Stimulated activated CD8-positive, alpha-beta memory T cell treated with anti-CD3 and anti-CD28 coated beads, Interleukin-7, amount 100 ng/mL, for 4 hours (primary cell): ENCODE measurements around the gene TMPRSS6.
A peak's percentile ranks its signal among the peaks of the same experiment; 100 is the strongest.
"Not testable (repeated sequence)": the region's sequence is repeated elsewhere in the genome, so short reads cannot be mapped to it uniquely, and the experiment has no call there.

Experiments
- DNase-seq, 2 donors: peaks; one replicate each; pipeline ENCODE4 v3.0.0-alpha.2; 2020; ENCODE audit warnings: low read depth in 2 of 2

The TMPRSS6 gene

DNA sequence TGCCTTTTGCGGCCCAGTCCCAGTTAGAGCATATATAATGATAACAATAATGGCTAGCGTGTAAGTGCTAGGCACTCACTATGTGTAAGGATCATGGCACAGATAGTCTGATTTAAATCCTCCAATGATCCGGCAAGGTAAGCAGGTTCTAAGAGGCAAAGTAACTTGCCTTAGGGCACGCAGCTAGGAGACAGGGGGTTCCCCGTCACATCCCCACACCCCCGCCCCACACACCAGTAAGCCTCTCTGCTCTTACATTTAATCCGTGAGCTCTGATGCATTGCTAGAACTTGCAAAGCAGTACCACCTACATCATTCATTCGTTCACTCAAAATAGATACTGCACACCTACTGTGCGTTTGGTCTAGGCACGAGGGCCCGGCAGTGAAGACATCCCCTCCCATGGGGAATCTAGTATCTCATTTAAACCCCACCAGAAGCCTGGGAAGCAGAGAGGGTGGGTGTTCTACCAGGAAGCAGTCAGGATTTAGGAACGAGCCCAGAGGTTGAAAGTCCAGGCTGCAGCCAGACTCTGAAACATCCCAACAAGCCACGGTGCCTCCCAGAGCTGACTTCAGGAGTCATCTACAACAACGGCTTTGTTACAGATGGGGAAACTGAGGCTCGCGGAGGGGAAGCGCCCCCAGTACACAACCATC is 20.6 kb downstream of the TMPRSS6 start:
- DNase-seq: no peak

DNA sequence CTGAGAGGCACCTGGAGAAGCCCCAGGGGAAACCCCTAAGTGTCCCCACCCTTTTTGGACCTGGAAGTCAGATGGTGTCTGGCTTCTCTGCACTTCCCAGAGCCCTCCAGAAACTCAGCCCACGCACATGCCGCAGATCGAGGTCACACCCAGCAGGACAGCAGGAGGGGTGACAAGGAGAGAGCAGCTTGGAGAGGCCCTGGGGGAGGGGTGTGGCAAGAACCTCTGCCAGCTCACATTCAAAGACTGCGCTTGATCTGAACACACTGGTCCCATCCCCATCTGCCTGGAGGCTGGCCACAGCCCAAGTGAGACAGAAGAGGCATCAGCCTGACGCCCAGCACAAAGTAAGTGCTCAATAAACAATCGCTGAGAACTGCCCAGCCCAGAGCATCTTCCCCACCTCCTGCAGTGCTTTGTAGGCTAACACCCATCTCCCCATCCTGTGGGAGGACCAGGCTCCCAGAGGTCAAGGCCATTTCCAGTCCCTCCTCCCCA is 21.4 kb downstream of the TMPRSS6 start:
- DNase-seq: no peak

DNA sequence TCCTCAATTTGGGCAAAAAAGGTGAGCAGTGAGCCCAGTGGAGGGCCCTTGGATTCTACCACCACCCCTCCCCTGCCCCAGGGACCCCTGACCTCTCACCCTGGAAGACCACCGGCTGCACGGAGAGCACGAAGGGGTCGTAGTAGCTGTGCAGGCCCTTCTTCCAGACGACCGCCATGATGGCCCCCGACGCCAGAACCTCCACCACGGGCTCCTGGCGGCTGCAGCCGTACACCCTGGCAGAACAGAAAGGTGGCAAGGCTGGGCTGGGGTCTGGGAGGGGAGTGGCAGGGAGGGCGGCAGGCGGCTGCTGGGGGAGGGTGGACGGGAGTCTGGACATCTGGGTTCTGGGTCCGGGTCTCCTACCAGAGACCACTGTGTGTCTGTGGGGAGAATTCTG is 23.3 kb downstream of the TMPRSS6 start:
- DNase-seq: no peak

DNA sequence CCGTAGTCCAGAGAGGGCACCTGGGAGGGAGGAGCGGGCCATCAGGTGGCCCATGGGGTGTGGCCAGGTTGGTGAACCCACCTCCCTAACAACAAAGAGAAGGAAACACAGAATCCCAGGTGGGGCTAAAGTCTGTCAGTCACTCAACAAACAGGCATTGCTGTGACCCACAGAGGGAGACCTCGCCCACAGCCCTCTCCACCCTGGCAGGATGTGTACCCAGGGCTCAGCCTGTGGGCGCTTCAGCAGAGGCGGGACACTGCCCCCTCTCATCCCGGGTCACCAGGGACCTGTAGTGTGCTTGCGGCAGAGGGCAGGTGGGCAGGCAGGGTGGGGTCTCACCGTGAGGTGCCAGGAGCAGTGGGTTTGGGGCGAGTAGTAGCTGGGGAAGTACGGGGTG is 25.1 kb downstream of the TMPRSS6 start:
- DNase-seq: no peak

DNA sequence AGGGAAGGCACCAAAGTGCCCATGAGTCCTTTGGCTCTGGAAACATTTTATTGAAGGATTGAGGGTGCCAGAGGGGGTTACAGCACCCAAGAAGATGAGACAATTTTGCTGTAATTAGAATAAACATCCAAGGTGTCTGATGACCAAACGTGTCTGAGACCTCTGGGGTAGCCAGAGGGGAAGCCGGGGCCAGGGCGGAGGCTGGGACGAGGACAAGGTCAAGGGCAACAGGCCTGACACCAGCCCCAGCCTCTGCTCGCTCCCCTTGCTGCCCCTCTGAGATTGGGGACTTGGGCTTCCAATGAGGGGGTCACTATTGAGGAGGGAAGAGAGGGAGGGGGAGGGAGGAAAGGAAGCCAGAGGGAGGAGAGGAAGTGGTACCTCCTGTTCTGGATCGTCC is 25.6 kb downstream of the TMPRSS6 start:
- DNase-seq: no peak

DNA sequence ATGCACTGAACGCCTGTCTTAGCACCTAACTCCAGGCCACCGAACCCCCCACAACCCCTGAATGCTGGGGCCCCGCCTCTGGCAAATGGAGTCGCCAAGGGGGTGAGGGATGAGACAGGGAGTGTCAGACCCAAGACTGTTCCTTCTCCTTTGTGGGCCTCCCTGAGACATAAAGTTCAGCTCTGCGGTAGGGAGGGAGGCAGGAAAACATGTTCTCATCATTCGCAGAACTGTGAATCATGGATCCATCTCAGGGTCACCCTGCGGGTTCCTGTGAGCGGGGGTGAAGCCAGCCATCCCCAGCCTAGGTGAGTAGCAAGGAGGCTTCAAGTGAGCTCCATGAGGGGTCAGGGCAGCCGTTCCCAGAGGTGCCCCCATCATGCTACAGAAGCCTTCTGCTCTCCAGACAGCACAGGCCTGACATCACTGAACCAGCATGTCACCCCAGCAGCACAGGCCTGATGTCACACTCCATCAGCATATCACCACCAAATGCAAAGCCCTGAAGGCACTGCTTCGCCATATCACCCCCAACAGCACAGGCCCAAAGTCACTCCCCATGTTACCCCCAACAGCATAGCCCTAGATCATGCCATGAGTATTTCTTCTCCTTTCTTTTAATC is 27.2 kb downstream of the TMPRSS6 start:
- no peak for DNase-seq

DNA sequence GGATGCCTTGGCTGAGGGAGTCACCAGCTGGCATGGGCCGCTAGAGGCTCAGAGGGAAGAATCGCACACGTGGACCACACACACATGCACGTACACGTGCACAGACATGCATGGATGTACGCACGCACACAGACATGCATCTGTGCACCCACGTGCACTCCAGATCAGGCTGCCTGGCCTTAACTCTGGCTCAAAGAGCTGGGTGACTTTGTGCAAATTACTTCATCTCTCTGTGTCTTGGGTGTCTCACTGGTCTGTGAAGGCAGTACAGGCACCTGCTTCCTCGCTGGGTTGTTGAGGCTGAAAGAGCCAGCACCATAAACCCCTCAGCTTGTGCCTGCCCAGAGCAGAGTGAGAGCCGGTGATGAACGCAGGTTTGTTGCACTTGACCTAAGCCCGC is 28.7 kb downstream of the TMPRSS6 start:
- no peak for DNase-seq

DNA sequence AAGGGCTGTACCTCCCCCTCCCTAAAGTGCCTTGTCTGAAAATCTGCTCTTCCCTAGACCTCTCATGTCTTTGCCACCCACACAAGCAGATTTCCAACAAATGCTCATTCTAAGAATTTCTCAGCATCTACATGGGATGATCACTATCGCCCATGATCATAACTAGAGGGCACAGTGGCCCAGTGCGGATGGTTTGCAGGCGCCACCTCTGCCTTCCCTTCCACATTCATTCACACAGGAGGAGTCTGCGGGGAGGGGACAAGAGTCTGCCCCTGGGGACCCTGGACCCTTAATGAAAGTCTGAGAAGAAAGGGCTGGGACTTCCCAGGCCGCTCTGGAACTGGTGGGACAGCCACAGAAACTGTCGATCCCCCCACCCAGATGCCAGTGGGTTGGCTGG is 29.1 kb downstream of the TMPRSS6 start:
- DNase-seq: no peak

DNA sequence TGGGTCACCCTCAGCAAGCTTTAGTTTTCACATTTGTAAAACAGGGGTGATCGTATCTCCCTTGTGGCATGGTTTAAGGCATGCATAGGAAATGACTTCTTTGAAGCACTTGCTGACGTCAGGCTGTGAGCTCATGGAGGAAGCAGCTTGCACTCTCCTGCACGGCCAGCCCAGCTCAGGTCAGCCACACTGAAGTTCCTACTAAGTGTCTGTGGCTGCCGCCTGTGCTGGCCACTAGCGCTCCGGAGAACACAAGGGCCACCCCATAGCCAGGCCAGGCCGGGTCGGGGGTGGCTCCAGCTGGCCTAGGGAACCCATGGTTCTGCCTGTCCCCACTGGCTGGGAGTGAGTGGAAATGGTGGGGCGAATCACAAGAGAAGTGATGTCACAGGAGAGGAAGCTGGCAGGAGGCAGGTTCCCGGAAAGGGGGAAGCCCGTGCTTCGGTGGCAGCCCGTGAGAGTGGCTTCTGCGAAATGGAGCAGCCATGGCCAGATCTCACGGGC is 29.8 kb downstream of the TMPRSS6 start:
- peak; percentile 79 to 87 for DNase-seq

DNA sequence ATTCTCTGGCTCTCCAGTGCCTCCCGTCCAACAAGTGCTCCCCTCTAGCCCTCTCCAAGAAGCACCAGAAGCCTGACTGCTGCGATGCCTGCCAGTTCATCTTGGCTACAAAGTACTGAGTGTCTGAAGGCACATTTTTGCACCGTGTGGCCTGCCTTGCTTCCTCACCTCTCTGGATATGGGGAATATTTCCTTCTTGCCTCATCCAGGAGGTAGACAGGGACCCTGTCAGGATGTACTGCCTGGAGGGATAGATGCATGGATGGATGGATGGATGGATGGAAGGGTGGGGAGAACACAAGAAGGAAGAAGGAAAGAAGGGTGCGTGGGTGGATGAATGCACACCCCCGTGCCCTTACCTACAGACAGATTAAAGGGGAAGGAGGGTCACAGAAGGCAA is 30.4 kb downstream of the TMPRSS6 start:
- DNase-seq: no peak

DNA sequence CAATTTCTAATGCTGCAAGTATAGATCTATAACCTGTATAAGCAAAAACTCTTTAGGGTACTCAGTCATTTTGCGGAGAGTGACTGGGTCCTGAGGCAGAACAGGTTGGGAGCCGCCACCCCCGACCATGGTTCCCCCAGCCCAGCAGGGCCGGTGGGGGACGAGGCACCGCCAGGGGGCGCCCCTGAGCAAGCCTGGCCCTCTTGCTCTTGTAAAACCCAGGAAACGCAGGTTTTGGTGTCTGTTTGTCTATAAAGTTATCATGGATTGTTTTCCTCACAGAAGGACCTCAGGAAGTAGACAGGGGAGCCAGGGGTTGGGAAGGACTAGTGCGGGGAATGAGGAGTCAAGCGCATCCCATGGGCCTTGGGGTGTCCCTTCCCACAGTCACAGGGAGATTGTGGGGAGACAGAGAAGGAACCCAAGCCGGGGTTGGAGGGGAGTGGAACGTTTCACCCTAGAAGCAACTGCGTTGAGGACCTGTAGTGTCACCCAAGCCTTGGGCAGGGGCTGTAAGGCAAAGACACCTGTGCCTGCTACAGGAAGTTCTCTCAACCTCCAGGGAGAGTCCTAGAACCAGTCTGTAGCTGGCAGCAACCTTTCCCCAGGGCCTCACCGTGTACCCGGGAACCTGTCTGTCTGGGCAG is 31.6 kb downstream of the TMPRSS6 start:
- peak; percentile 71 to 77 for DNase-seq

DNA sequence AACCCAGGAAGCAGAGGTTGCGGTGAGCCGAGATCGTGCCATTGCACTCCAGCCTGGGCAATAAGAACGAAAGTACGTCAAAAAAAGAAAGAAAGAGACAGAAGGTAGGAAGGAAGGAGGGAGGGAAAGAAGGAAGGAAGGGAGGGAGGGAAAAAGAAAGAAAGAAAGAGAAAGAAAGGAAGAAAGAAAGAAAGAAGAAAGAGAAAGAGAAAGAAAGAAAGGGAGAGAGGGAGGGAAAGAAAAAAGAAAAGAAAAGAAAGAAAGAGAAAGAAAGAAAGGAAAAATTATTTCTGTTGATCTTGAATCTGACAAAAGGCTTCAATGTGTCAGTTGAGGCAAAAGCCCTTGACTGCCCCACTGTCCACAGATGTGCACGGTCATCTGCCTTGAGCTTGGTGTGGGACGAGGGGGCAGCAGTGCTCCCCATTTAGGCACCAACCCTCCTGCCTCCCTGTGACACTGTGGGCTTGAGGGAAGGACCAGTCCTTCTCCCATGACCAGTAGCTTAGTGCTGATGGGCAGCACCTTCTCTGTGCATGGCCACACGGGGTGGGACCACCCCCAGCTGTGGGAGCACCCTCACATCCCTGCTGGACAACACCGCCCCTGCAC is 33.6 kb downstream of the TMPRSS6 start:
- no peak for DNase-seq

DNA sequence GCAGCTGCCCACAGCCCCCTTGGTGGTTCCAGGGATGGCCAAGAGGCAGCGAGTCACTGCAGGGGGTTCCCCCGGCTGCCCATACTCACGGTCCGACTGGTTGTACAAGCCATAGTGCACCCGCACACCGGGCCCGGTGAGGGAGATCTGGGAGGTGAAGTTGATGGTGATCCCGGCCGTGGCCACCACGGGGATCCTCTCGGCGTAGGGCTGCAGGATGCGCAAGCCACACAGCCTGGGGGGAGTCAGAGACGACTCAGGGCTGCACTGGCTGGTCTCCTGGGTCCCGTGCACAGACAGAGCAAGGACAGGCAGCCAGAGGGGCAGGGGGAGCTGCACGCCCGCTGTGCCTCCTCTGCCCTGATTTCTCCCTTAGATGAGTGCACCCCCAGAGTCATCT is 34.5 kb downstream of the TMPRSS6 start:
- DNase-seq: no peak

DNA sequence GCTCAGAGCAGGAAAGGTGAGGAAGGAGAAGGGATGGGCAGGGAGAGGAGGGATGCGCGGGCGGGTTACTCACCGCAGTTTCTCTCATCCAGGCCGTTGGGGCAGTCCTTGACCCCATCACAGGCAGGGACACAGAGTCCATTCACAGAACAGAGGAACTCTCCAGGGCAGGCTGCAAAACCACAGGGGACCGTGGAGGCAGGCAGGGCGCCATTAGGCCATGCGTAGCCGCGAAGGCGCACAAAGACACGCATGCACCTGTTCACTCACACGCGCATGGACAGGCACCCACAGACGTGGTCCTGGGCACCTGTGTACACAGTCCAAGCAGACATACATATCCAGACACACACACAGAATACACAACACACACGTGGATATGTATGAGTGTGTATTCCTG is 35.0 kb downstream of the TMPRSS6 start:
- DNase-seq: no peak

DNA sequence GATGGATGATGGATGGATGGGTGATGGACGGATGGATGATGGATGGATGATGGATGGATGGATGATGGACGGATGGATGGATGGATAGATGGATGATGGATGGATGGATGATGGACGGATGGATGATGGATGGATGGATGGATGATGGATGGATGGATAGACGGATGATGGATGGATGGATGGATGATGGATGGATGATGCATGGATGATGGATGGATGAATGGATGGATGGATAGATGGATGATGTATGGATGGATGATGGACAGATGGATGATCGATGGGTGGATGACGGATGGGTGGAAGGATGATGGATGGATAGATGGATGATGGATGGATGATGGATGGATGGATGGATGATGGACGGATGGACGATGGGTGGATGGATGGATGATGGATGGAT is 36.8 kb downstream of the TMPRSS6 start:
- no peak for DNase-seq

DNA sequence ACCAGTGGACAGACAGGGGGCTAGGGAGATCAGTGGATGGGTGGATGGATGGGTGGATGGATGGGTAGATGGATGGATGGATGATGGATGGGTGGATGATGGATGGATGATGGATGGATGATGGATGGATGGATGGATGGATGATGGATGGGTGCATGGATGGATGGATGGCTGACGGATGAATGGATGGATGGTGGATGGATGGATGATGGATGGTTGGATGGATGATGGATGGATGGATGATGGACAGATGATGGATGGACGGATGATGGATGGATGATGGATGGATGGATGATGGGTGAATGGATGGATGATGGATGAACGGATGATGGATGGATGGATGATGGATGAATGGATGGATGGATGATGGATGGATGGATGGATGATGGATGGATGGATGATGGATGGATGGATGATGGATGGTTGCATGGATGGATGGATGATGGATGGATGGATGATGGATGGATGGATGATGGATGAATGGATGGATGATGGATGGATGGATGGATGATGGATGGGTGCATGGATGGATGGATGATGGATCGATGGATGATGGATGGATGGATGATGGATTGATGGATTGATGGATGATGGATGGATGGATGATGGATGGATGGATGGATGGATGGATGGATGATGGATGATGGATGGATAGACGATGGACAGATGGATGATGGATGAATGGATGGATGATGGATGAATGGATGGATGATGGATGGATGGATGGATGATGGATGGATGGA is 37.5 kb downstream of the TMPRSS6 start:
- not testable (repeated sequence) for DNase-seq

DNA sequence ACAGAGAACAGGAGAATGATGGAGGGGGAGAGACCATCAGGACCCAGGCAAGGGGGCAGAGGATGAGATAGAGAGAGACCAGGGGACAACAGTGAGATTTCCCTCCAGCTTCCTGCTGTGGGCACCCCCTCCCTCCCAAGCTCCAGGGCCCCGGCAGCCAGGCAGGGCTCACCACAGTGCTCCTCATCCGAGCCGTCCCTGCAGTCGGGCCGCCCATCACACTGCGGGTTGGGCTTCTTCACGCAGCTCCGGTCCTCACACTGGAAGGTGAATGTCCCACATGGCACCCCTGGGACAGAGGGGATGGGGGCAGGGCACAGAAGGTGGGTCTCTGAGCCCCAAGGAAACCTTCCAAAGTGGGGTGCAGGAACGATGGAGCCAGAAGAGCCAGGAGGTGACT is 38.8 kb downstream of the TMPRSS6 start:
- DNase-seq: no peak

DNA sequence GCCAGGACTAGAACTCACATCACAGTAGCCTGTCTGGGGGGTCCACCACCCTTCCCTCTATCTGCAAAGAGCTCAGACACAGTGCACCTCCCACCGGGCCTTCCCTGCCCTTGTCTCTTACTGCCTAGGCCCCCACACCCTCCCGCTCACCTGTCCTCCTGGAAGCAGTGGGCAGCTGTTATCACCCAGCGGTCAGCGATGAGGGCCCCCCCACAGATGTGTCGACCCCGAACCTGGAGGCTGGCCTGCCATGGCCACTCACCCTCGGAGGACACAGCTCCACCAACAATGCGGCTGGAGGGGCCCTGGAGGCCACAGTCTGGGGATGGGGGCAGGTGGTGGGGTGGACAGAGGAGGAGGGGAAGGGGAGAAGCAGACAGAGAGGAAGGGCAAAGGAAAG is 39.2 kb downstream of the TMPRSS6 start:
- DNase-seq: no peak

DNA sequence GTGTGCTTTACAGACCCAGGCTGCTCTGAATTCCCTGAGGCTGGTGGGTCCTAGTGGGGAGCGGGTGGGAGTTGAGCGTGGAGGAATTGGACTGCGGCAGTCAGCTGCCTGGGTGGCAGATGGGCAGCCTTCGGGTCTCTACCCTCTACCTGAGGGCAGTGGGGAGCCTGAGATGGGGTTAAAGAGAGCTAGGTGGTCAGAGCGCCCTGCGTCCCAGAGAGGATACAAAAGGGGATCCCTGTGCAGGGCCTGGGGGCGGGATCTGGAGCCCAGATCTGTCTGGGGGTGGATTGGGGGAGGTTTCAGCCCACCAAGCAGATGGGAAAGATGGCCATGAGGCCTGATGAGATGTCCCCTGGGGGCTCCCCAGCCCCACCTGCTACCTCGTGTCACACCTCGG is 39.8 kb downstream of the TMPRSS6 start:
- DNase-seq: no peak

DNA sequence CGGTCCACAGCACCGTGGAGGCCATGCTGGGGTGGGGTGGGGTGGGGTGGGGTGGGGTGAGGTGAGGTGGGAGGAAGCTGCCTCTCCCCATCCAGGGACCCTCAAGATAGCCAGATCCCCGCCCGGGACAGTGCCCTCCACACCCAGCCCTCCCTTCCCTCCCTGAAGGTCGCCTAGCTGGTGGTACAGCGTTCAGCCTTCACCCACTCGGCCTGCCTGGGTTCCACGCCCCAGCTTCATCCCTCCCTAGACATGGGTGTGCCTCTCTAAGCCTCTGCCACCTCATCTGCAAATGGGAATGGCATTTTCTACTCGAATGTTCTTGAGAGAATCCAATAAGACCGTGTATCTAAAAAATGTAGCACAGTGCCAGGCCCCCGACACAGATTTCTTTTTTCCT is 40.2 kb downstream of the TMPRSS6 start:
- DNase-seq: no peak

DNA sequence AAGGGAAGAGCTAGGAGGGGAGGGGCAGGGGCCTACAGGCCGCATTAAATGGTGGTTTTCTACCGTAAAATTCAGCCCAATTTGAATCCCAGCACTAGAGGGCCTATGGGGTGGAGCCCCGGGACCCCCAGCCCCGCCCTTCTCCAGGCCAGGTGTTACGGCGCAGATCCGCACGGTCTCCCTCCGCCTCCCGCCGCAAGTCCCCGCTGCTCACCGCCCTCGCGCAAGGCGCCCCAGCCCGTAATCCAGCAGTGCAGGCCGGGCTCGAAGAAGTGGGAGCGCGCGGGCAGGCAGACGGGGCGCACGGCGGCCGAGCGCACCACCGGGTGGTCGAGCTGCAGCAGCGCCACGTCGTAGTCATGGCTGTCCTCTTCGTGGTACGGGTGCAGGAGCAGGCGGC is 40.7 kb downstream of the TMPRSS6 start:
- DNase-seq: no peak

DNA sequence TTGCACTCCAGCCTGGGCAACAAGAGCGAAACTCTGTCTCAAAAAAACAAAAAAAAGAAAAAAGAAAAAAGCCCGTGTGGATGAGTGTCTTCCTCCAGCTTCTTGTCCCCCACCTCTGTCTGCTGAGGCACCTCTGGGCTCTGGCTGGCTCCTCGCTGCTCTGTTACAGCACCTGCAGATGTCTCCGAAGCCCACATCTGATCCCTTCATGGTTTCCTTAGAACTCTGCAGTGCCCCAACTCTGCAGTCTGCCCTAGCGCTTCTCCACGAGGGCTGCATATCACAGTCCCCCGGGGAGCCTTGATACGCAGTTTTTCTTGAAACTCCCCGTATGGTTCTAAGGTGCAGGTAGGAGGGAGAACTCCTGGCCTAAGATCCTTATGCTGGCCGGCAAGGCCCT is 42.1 kb downstream of the TMPRSS6 start:
- no peak for DNase-seq
